GM18951 (cell line): ENCODE measurements around the gene OR2A12.

Experiments used
- POLR2A ChIP-seq: IDR thresholded peaks from 4 replicates; pipeline ENCODE4 v1.6.1; 2011; ENCODE audit warnings: mild to moderate bottlenecking; ENCODE audit not compliant: insufficient read length, insufficient read depth; ENCODE audit errors: extremely low read depth
- in situ Hi-C: fragments of 300-500 bp; cut with MboI; formaldehyde crosslinking; loops from one replicate; pipeline ENCODE4 v1.12.0; 2022; ENCODE audit warnings: low sequenced_read_pairs, mixed read lengths, inconsistent platforms; ENCODE audit not compliant: unreplicated experiment

OR2A12 gene

GRCh38 chr7:144134116-144134515 lies 48.0 kb downstream of the OR2A12 start:
- TF ChIP-seq POLR2A, result no peak
- in situ Hi-C loops, result no loop called here

DNA sequence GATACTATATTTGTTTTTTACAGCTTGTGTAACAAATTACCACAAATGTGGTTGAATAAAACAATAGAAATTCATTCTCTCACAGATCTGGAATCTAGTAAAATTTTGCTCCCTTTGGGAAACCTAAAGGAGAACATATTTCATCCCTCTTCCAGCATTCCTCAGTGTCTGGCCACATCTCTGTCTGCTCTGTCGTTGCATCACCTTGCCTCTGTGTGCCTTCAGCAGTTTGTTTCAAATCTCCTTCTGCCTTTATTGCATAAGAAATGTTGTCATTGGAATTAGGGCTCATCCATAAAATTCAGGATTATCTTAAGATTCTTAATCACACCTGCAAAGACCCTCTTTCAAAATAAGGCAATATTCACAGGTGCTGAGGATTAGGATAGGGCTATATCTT lies 51.4 kb downstream of the OR2A12 start:
- in situ Hi-C loops, result no loop called here

DNA sequence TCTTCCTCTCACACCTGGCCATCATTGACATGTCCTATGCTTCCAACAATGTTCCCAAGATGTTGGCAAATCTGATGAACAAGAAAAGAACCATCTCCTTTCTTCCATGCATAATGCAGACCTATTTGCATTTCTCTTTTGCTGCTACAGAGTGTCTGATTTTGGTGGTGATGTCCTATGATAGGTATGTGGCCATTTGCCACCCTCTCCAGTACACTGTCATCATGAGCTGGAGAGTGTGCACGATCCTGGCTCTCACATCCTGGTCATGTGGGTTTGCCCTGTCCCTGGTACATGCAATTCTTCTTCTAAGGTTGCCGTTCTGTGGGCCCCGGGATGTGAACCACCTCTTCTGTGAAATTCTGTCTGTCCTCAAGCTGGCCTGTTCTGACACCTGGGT lies 56.1 kb downstream of the OR2A12 start:
- TF ChIP-seq POLR2A, result no peak
- in situ Hi-C loops, result no loop called here

More for the DNA sequence above, 51.4 kb downstream of the OR2A12 start:
- TF ChIP-seq POLR2A, result no peak

GRCh38 chr7:144144426-144144825 lies 58.3 kb downstream of the OR2A12 start:
- in situ Hi-C loops, result no loop called here
- TF ChIP-seq POLR2A, result no peak

GRCh38 chr7:144148224-144148827 lies 62.2 kb downstream of the OR2A12 start:
- in situ Hi-C loops, result no loop called here
- no peak for TF ChIP-seq POLR2A
